Measurements from ENCODE around the gene FBN1.

- no peak for TF ChIP-seq YY1 (IDR thresholded peaks at IDR 0.05; ENCODE audit: insufficient read depth, insufficient read length)
- no peak for TF ChIP-seq ZNF274 (IDR thresholded peaks at IDR 0.05; ENCODE audit: low read depth, low read length)
These were observed 86.2 kb downstream of the FBN1 start for GRCh38 chr15:48559285-48559684.
